HG03196 (cell line): Measurements from ENCODE around the gene GMCL1.

Source experiments
- ATAC-seq: cut with Tn5 transposase; IDR thresholded peaks from one replicate; pipeline ENCODE4 v1.9.1; 2021; ENCODE audit not compliant: unreplicated experiment

The GMCL1 gene

DNA sequence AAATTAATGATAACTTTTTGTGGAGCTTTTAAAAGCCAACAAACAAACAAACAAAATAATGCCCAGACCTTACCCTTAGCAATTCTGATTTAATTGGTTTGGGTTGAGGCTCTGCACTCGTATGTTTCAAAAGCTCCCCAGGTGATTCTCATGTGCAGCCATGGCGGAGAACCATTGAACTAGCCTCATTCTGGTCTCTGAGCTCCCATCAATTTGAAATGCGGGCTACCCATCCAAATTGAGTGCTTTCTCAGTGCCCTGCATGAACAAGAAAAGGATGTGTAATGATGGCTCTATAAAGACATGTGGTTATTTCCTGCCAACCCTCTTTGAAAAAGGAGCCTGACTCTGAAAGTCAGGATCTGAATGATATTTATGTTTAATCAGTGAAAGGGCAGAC is 93.7 kb downstream of the GMCL1 start:
- no peak for ATAC-seq

- ATAC-seq = no peak
Measured at GRCh38 chr2:69926849-69927515, 97.5 kb downstream of the GMCL1 start.
